H1 (cell line): Measurements from ENCODE around the gene C2orf92. TPM values are rescaled to one million over a fixed set of nuclear protein-coding genes. Genes with fewer than 3 reads are reported as not detected.

Experiments used
- CBX8 ChIP-seq: fragments of 300-800, 300-1000 bp; sonication (generic); IDR thresholded peaks from 2 replicates; pipeline ENCODE4 v1.7.1; 2016; ENCODE audit warnings: low read depth, low read length, borderline replicate concordance
- polyA plus RNA-seq, 7 experiments: library from polyadenylated mRNA; depleted of rRNA in 3 of 7; stranded (reverse) in 5 of 7; unstranded in 2 of 7; fragments of >200 nt in 5 of 7; fragments of 200-250 nt in 2 of 7; gene quantifications; 1 replicate in 5 of 7; 2 replicates in 1 of 7; 4 replicates in 1 of 7; pipeline versions ENCODE4 v1.2.1 to v1.2.3, GENCODE V29; 2011 to 2013; ENCODE audit warnings: missing spikeins in 2 of 7, mixed read lengths in 2 of 7
- total RNA-seq: library from RNA; stranded (reverse); fragmentation: NEBNext Ultra II Directional; extraction: Animal tissue kit (Norgen Biotek cat#: 25700); gene quantifications from 2 replicates; pipeline ENCODE4 v1.2.1, GENCODE V29; 2021

The C2orf92 gene
- total and polyA plus RNA-seq, 2 of the 8 experiments (the other 6 are each of a cell fraction or from before 2014, with no cell fraction given), result 2.3 to 3.7 TPM

DNA sequence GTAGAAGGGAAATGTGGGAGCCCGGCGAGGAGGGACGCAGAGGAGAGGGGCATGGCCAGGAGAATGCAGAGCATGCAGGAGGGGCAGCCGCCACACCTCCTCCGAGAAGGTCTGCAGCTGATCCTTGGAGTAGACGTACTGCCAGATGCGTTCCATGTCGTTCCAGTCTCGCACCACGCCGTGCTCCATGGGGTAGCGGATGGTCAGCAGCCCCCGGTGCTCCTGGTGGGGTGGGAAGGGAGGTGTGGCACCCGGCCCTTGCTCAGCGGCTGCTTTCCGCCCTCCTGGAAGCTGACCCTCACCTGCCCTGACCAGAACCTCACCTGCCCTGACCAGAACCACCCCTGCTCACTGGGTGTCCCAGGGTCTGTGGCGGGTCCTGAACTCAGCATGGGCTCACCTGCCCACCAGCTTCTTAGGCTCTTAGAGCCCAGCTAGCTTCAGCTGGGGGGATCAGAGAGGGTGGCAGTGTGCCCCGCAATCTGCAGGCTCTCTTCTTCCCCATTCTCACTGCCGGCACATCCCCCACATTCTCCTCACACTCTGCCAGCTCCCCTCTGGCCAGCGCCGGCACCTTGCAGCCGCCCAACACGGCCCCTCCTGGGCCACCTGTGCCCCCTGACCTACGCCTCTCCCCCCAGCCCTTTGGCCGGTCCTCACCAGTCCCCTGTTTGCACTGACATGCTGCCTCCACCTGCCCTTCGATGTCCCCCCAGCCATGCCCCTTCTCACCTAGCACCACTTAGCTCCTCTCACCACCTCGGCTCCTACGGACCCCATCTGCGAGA is 10.1 kb upstream of the C2orf92 start (continued):
- no peak for TF ChIP-seq CBX8
